ENCODE results near the gene CYB5A. TPM values are rescaled to one million over a fixed set of nuclear protein-coding genes. Genes with fewer than 3 reads are reported as not detected.

CYB5A gene
- total RNA-seq, 2 donors from 2014 or later, result 66.7 to 122 TPM

- DNase-seq, result no peak
- intact Hi-C loops (cut with DNase I), result no loop called here
- peak in 1 of 2 donors; percentile 59 for ATAC-seq
Observed at GRCh38 chr18:74281980-74282754, 9.6 kb downstream of the CYB5A start.

GRCh38 chr18:74281011-74281979 lies 10.5 kb downstream of the CYB5A start:
- DNase-seq, result no peak
- intact Hi-C loops (cut with DNase I), result no loop called here
- ATAC-seq, result no peak

GRCh38 chr18:74278983-74279382 lies 12.8 kb downstream of the CYB5A start:
- ATAC-seq (no peak), DNase-seq (no peak)
- intact Hi-C loops (cut with DNase I), result no loop called here

- DNase-seq (no peak), ATAC-seq (no peak)
- intact Hi-C loops (cut with DNase I), result no loop called here
Observed at GRCh38 chr18:74278058-74278457, 13.7 kb downstream of the CYB5A start.

GRCh38 chr18:74277296-74277695 lies 14.5 kb downstream of the CYB5A start:
- ATAC-seq (no peak), DNase-seq (no peak)
- intact Hi-C loops (cut with DNase I), result no loop called here

- intact Hi-C loops (cut with DNase I), result no loop called here
- ATAC-seq (peak in 1 of 2 donors; percentile 23), DNase-seq (no peak)
Observed at GRCh38 chr18:74276609-74277008, 15.2 kb downstream of the CYB5A start.

GRCh38 chr18:74275736-74276135 lies 16.0 kb downstream of the CYB5A start:
- intact Hi-C loops (cut with DNase I), result no loop called here
- ATAC-seq, result no peak
- no peak for DNase-seq

- ATAC-seq (no peak), DNase-seq (no peak)
- intact Hi-C loops (cut with DNase I), result no loop called here
Observed at GRCh38 chr18:74274700-74275099, 17.1 kb downstream of the CYB5A start.

- DNase-seq (no peak), ATAC-seq (no peak)
- intact Hi-C loops (cut with DNase I), result no loop called here
Observed at GRCh38 chr18:74273394-74273793, 18.4 kb downstream of the CYB5A start.

GRCh38 chr18:74271635-74272034 lies 20.1 kb downstream of the CYB5A start:
- ATAC-seq, result no peak
- intact Hi-C loops (cut with DNase I), result no loop called here
- DNase-seq, result no peak

GRCh38 chr18:74268933-74269620 lies 22.7 kb downstream of the CYB5A start:
- ATAC-seq (peak; percentile 74 to 91), DNase-seq (no peak)
- intact Hi-C loops (cut with DNase I), result no loop called here

- ATAC-seq (no peak), DNase-seq (no peak)
- intact Hi-C loops (cut with DNase I), result no loop called here
Observed at GRCh38 chr18:74268175-74268574, 23.6 kb downstream of the CYB5A start.

GRCh38 chr18:74266161-74266560 lies 25.6 kb downstream of the CYB5A start:
- intact Hi-C loops (cut with DNase I), result no loop called here
- ATAC-seq (no peak), DNase-seq (no peak)

GRCh38 chr18:74265546-74266098 lies 26.1 kb downstream of the CYB5A start:
- no peak for DNase-seq
- ATAC-seq, result no peak
- intact Hi-C loops (cut with DNase I), result no loop called here

GRCh38 chr18:74264303-74265020 lies 27.3 kb downstream of the CYB5A start:
- no peak for ATAC-seq
- no peak for DNase-seq

GRCh38 chr18:74261053-74261713 lies 30.6 kb downstream of the CYB5A start:
- intact Hi-C loops (cut with DNase I), result no loop called here
- DNase-seq (no peak), ATAC-seq (peak in 1 of 2 donors; percentile 33)

More at GRCh38 chr18:74264303-74265020, 27.3 kb downstream of the CYB5A start:
- intact Hi-C loops (cut with DNase I), result no loop called here

- intact Hi-C loops (cut with DNase I), result no loop called here
- ATAC-seq, result no peak
- no peak for DNase-seq
Observed at GRCh38 chr18:74259347-74259746, 32.4 kb downstream of the CYB5A start.

- ATAC-seq, result peak; percentile 29 to 85
- intact Hi-C loops (cut with DNase I), result no loop called here
- no peak for DNase-seq
Observed at GRCh38 chr18:74257083-74257482, 34.7 kb downstream of the CYB5A start.

Data from left cardiac atrium (tissue), 4 donors.